Parathyroid adenoma (tissue), 2 donors: Measurements from ENCODE around the gene GRM1.

Source experiments
- H2AFZ ChIP-seq: fragments of 300-600 bp; sonication (generic); one replicate; pipeline ENCODE4 v1.7.0; 2017; ENCODE audit warnings: antibody characterized with exemption, mild to moderate bottlenecking
- H3K27ac ChIP-seq: fragments of 300-600 bp; sonication (generic); one replicate; pipeline ENCODE4 v1.7.0; 2017
- H3K27me3 ChIP-seq: fragments of 300-600 bp; sonication (generic); one replicate; pipeline ENCODE4 v1.7.0; 2017; ENCODE audit warnings: low read length; ENCODE audit not compliant: control insufficient read depth, insufficient read depth
- H3K36me3 ChIP-seq: fragments of 300-600 bp; sonication (generic); one replicate; pipeline ENCODE4 v1.7.0; 2017; ENCODE audit warnings: low read length; ENCODE audit not compliant: control insufficient read depth, insufficient read depth
- H3K4me1 ChIP-seq: fragments of 300-600 bp; sonication (generic); one replicate; pipeline ENCODE4 v1.7.0; 2017; ENCODE audit warnings: control low read depth
- H3K4me2 ChIP-seq: fragments of 300-600 bp; sonication (generic); one replicate; pipeline ENCODE4 v1.7.0; 2017; ENCODE audit warnings: low read length
- H3K4me3 ChIP-seq: fragments of 300-600 bp; sonication (generic); one replicate; pipeline ENCODE4 v1.7.0; 2017; ENCODE audit warnings: low read depth, low read length
- H3K79me2 ChIP-seq: fragments of 300-600 bp; sonication (generic); one replicate; pipeline ENCODE4 v1.7.0; 2017; ENCODE audit warnings: control low read depth
- H3K9ac ChIP-seq: fragments of 300-600 bp; sonication (generic); one replicate; pipeline ENCODE4 v1.7.0; 2017; ENCODE audit warnings: mild to moderate bottlenecking
- H3K9me3 ChIP-seq: fragments of 300-600 bp; sonication (generic); one replicate; pipeline ENCODE4 v1.7.0; 2017; ENCODE audit warnings: low read length; ENCODE audit not compliant: control insufficient read depth
- TF ChIP-seq, protein P1 (sequence below): fragments of 300-600 bp; sonication (generic); IDR thresholded peaks from one replicate; pipeline ENCODE4 v1.7.0; 2017; ENCODE audit warnings: antibody characterized with exemption, mild to moderate bottlenecking
- donor health status: primary hyperparathyroidism.

GRM1 gene

DNA sequence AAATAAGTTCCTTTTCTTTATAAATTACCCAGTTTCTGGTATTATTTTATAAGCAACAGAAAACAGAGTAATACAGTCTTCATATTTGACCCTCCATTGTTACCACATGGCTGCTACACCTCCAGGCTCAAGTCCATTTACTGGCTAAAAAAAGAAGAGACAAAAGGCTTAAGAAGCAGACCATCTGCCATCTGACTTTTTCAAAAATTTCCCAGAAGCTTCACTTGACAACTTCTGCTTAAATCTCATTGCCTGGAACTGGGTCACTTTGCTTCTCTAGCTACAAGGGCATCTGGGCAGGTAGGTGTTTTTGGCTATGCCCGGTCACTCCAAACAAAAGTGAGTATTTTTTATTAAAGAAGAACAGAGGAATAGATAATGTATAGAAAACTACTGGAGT lies 118.0 kb downstream of the GRM1 start:
- no peaks in the 10 kb centered on the region for H3K4me1 ChIP-seq
- H3K9ac ChIP-seq = no peak overlapping the region
- H3K4me3 ChIP-seq = no peak overlapping the region
- TF ChIP-seq, protein P1, sequence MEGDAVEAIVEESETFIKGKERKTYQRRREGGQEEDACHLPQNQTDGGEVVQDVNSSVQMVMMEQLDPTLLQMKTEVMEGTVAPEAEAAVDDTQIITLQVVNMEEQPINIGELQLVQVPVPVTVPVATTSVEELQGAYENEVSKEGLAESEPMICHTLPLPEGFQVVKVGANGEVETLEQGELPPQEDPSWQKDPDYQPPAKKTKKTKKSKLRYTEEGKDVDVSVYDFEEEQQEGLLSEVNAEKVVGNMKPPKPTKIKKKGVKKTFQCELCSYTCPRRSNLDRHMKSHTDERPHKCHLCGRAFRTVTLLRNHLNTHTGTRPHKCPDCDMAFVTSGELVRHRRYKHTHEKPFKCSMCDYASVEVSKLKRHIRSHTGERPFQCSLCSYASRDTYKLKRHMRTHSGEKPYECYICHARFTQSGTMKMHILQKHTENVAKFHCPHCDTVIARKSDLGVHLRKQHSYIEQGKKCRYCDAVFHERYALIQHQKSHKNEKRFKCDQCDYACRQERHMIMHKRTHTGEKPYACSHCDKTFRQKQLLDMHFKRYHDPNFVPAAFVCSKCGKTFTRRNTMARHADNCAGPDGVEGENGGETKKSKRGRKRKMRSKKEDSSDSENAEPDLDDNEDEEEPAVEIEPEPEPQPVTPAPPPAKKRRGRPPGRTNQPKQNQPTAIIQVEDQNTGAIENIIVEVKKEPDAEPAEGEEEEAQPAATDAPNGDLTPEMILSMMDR = no peak
- no peak overlapping the region for H2AFZ ChIP-seq
- no peak overlapping the region for H3K27ac ChIP-seq
- no peaks in the 10 kb centered on the region for H3K79me2 ChIP-seq
- no peak overlapping the region for H3K4me2 ChIP-seq
- no peaks in the 10 kb centered on the region for H3K36me3 ChIP-seq
- no peaks in the 10 kb centered on the region for H3K27me3 ChIP-seq
- no peaks in the 10 kb centered on the region for H3K9me3 ChIP-seq

DNA sequence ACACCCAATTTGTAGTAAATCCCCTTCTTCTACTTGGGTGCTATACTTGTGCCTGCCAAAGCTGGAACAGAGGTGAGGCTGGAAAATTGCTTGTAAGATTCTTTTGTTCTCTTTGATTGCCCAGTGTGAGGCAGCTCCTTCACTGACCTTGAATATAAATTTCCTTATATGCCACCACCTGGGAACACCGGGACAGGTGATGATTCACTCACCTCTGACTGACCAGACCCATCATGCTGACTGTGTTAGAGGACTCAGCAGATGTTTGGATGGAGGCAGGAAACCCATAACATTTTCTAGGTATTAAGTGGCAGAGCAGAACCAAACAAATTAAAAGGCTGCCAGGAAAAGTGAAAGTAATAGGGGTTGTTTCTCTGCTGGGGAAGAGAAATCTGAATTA lies 120.9 kb downstream of the GRM1 start:
- TF ChIP-seq, protein P1 = no peak
- no peak overlapping the region for H3K4me2 ChIP-seq
- H3K9me3 ChIP-seq = no peaks in the 10 kb centered on the region
- H3K4me1 ChIP-seq = no peaks in the 10 kb centered on the region
- no peak overlapping the region for H3K27ac ChIP-seq
- no peaks in the 10 kb centered on the region for H3K79me2 ChIP-seq
- no peaks in the 10 kb centered on the region for H3K36me3 ChIP-seq
- no peak overlapping the region for H3K4me3 ChIP-seq
- no peak overlapping the region for H3K9ac ChIP-seq
- no peaks in the 10 kb centered on the region for H3K27me3 ChIP-seq
- H2AFZ ChIP-seq = peak overlapping the region; percentile 12

DNA sequence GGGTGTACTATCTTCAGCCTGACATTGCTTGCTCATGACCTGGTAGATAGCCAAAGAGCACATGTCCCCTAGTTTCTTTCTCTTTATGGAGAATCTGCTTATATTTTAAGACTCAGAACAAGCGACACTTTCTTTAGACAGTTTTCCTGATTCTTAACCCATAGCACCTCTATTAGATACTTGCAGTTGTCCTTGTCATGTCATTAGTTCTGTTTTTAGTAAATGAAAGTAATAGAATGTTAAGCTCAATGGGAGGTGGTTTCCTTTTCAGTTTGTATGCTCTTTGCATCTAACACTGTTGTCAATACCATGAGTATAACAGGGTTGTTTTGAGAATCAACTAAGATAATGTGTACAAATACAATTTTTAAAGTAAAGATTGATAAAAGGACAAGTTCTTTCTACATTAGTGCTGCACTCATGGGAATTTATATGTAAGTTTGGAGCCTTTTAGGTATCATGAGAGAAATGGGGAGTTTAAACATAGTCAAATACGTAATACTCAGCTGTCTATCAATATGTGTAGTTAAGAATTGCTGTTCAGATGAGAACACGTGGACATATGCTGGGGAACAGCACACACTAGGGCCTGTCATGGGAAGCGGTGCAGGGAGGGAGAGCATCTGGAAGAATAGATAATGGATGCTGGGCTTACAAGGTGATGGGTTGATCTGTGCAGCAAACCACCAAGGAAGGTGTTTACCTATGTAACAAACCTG lies 124.3 kb downstream of the GRM1 start:
- no peak overlapping the region for H2AFZ ChIP-seq
- H3K79me2 ChIP-seq = no peaks in the 10 kb centered on the region
- no peaks in the 10 kb centered on the region for H3K27me3 ChIP-seq
- no peak overlapping the region for H3K4me3 ChIP-seq
- no peak overlapping the region for H3K4me2 ChIP-seq
- TF ChIP-seq, protein P1 = no peak
- H3K36me3 ChIP-seq = no peaks in the 10 kb centered on the region
- H3K9me3 ChIP-seq = no peaks in the 10 kb centered on the region
- H3K4me1 ChIP-seq = no peaks in the 10 kb centered on the region
- H3K27ac ChIP-seq = no peak overlapping the region
- no peak overlapping the region for H3K9ac ChIP-seq

DNA sequence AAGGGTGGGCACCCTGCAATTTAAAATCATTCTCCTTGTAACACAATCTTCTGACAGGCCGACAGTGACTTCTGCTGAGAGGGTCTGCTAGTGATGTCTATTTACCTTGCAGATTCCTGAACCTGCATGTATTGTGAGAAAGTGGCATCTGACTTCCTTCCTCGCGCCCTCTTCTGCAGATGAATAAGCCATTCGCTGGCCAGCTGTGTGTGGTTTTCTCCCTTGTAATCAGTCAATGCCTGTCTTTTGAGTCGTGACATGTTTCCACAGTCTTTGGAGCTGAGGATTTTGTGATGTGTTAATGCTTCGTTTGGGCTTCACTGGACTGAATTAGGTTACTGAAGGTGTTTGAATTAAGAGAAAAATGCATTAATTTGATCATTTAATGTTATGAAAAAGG lies 125.3 kb downstream of the GRM1 start:
- Histone ChIP-seq H3K27me3 (no peaks in the 10 kb centered on the region), H3K4me3 (no peak overlapping the region), H3K79me2 (no peaks in the 10 kb centered on the region), H3K4me1 (no peaks in the 10 kb centered on the region), H3K9ac (no peak overlapping the region), H3K36me3 (no peaks in the 10 kb centered on the region), H3K27ac (no peak overlapping the region), H3K4me2 (no peak overlapping the region), H2AFZ (no peak overlapping the region), H3K9me3 (no peaks in the 10 kb centered on the region)
- TF ChIP-seq, protein P1 = no peak

DNA sequence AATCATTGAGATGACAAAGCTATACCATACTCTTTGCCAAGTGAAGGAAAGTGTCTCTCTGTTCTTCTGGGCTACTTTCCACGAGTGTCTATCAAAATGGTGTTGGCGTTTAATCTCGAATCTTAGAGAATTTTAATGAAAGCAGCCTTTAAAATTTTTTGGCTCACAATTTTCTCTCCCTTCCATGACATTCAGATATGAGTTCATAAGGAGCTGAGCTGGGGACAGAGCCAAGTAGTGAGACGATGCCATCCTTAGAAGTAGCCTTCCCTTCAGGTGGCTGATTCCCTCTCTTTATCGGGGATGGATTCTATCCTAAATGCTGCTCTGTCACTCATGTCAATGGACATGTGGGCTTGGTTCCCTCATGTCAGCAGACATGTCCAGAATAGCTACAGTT lies 132.8 kb downstream of the GRM1 start:
- no peak overlapping the region for H3K4me3 ChIP-seq
- H3K79me2 ChIP-seq = no peaks in the 10 kb centered on the region
- no peak overlapping the region for H2AFZ ChIP-seq
- no peaks in the 10 kb centered on the region for H3K9me3 ChIP-seq
- TF ChIP-seq, protein P1 = no peak
- no peak overlapping the region for H3K9ac ChIP-seq
- no peaks in the 10 kb centered on the region for H3K27me3 ChIP-seq
- no peak overlapping the region for H3K27ac ChIP-seq
- H3K4me1 ChIP-seq = no peaks in the 10 kb centered on the region
- no peaks in the 10 kb centered on the region for H3K36me3 ChIP-seq
- H3K4me2 ChIP-seq = no peak overlapping the region
